NCI-H2171 treated with DMSO at 0.1 percent for 48 hours (cell line): Measurements from ENCODE around the gene GPC5.

ENCODE experiments used
- DNase-seq: peaks from one replicate; lab custom pipeline; 2025; lab: John Stamatoyannopoulos, UW

Gene GPC5

GRCh38 chr13:92752705-92753104 is 1354.3 kb downstream of the GPC5 start:
- peak; percentile 35 for DNase-seq

- no peak for DNase-seq
Observed at GRCh38 chr13:92761710-92762109, 1363.3 kb downstream of the GPC5 start.

- no peak for DNase-seq
Observed at GRCh38 chr13:92767468-92767867, 1369.0 kb downstream of the GPC5 start.

- no peak for DNase-seq
Observed at GRCh38 chr13:92768602-92769001, 1370.2 kb downstream of the GPC5 start.

- no peak for DNase-seq
Observed at GRCh38 chr13:92769046-92769445, 1370.6 kb downstream of the GPC5 start.

- DNase-seq, result no peak
Observed at GRCh38 chr13:92775658-92776057, 1377.2 kb downstream of the GPC5 start.

GRCh38 chr13:92781965-92782690 is 1383.7 kb downstream of the GPC5 start:
- no peak for DNase-seq

- DNase-seq, result no peak
Observed at GRCh38 chr13:92802776-92803175, 1404.4 kb downstream of the GPC5 start.

GRCh38 chr13:92804346-92804745 is 1405.9 kb downstream of the GPC5 start:
- no peak for DNase-seq

- DNase-seq, result no peak
Observed at GRCh38 chr13:92804926-92805325, 1406.5 kb downstream of the GPC5 start.

- no peak for DNase-seq
Observed at GRCh38 chr13:92805766-92806165, 1407.3 kb downstream of the GPC5 start.

- DNase-seq, result no peak
Observed at GRCh38 chr13:92806215-92806614, 1407.8 kb downstream of the GPC5 start.

- no peak for DNase-seq
Observed at GRCh38 chr13:92807353-92807752, 1408.9 kb downstream of the GPC5 start.

- DNase-seq, result no peak
Observed at GRCh38 chr13:92807966-92808365, 1409.5 kb downstream of the GPC5 start.

- DNase-seq, result no peak
Observed at GRCh38 chr13:92821324-92821723, 1422.9 kb downstream of the GPC5 start.

- no peak for DNase-seq
Observed at GRCh38 chr13:92823059-92823458, 1424.6 kb downstream of the GPC5 start.

- DNase-seq, result no peak
Observed at GRCh38 chr13:92825938-92826596, 1427.6 kb downstream of the GPC5 start.

GRCh38 chr13:92827503-92827902 is 1429.1 kb downstream of the GPC5 start:
- DNase-seq, result no peak

- no peak for DNase-seq
Observed at GRCh38 chr13:92829930-92830329, 1431.5 kb downstream of the GPC5 start.

GRCh38 chr13:92830821-92831220 is 1432.4 kb downstream of the GPC5 start:
- no peak for DNase-seq

GRCh38 chr13:92833071-92833470 is 1434.7 kb downstream of the GPC5 start:
- peak; percentile 9 for DNase-seq

- DNase-seq, result no peak
Observed at GRCh38 chr13:92836171-92836570, 1437.8 kb downstream of the GPC5 start.

- DNase-seq, result no peak
Observed at GRCh38 chr13:92838786-92839185, 1440.4 kb downstream of the GPC5 start.

GRCh38 chr13:92842145-92842544 is 1443.7 kb downstream of the GPC5 start:
- DNase-seq, result no peak
